Measurements from ENCODE around the gene PAIP2B.

PAIP2B gene

GRCh38 chr2:71253476-71253875, 26.6 kb upstream of the PAIP2B start:
- H3K27ac ChIP-seq (ENCODE audit: extremely low read depth, low read depth, low read length) = no peak overlapping the region
- H3K4me3 ChIP-seq (ENCODE audit: low read depth, low read length) = no peak overlapping the region
- H3K9me3 ChIP-seq (ENCODE audit: control insufficient read depth, insufficient read depth, low read depth, low read length) = no peaks in the 10 kb centered on the region
- CTCF ChIA-PET = interaction anchor here (0.9 kb wide), 1 partner anchor 22 kb away, joined by 3 read pairs; no protein-coding TSS in a partner anchor
- no peaks in the 10 kb centered on the region for H3K36me3 ChIP-seq (ENCODE audit: control insufficient read depth in 2 of 2, insufficient read depth in 1 of 2, low read length in 2 of 2)
- POLR2A ChIA-PET = no interaction called here
- TF ChIP-seq, protein P1, sequence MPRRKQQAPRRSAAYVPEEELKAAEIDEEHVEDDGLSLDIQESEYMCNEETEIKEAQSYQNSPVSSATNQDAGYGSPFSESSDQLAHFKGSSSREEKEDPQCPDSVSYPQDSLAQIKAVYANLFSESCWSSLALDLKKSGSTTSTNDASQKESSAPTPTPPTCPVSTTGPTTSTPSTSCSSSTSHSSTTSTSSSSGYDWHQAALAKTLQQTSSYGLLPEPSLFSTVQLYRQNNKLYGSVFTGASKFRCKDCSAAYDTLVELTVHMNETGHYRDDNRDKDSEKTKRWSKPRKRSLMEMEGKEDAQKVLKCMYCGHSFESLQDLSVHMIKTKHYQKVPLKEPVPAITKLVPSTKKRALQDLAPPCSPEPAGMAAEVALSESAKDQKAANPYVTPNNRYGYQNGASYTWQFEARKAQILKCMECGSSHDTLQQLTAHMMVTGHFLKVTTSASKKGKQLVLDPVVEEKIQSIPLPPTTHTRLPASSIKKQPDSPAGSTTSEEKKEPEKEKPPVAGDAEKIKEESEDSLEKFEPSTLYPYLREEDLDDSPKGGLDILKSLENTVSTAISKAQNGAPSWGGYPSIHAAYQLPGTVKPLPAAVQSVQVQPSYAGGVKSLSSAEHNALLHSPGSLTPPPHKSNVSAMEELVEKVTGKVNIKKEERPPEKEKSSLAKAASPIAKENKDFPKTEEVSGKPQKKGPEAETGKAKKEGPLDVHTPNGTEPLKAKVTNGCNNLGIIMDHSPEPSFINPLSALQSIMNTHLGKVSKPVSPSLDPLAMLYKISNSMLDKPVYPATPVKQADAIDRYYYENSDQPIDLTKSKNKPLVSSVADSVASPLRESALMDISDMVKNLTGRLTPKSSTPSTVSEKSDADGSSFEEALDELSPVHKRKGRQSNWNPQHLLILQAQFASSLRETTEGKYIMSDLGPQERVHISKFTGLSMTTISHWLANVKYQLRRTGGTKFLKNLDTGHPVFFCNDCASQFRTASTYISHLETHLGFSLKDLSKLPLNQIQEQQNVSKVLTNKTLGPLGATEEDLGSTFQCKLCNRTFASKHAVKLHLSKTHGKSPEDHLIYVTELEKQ (tag by site-specific recombination; IDR thresholded peaks at IDR 0.05; ENCODE audit: borderline replicate concordance) = no peak
- TF ChIP-seq ZNF37A (tag by site-specific recombination; IDR thresholded peaks at IDR 0.05) = no peak
- TF ChIP-seq ZNF701 (tag by site-specific recombination; IDR thresholded peaks at IDR 0.05) = no peak
- TF ChIP-seq ZNF548 (tag by site-specific recombination; IDR thresholded peaks at IDR 0.05) = no peak
- no peak for TF ChIP-seq ZNF670 (tag by site-specific recombination; IDR thresholded peaks at IDR 0.05; ENCODE audit: low read depth)
- H3K4me1 ChIP-seq (ENCODE audit: control insufficient read depth, insufficient read depth, low read length) = no peaks in the 10 kb centered on the region

- H3K27ac ChIP-seq (ENCODE audit: extremely low read depth, low read depth, low read length) = no peak overlapping the region
- TF ChIP-seq ZNF510 (tag by site-specific recombination; IDR thresholded peaks at IDR 0.05; ENCODE audit: insufficient replicate concordance) (no peak), GLI2 (tag by site-specific recombination; IDR thresholded peaks at IDR 0.05; ENCODE audit: borderline replicate concordance, low read depth) (no peak), ZIC2 (tag by site-specific recombination; IDR thresholded peaks at IDR 0.05) (no peak), ZNF433 (tag by site-specific recombination; IDR thresholded peaks at IDR 0.05; ENCODE audit: low read depth) (no peak), ZNF629 (tag by site-specific recombination; IDR thresholded peaks at IDR 0.05) (no peak), ZNF423 (tag by site-specific recombination; IDR thresholded peaks at IDR 0.05) (no peak), ZNF19 (tag by site-specific recombination; IDR thresholded peaks at IDR 0.05; ENCODE audit: low read depth) (no peak), ZNF555 (tag by site-specific recombination; conservative IDR thresholded peaks at IDR 0.05) (no peak), TRIM28 (IDR thresholded peaks at IDR 0.05; ENCODE audit: borderline replicate concordance, low read length) (no peak), ZNF155 (tag by site-specific recombination; IDR thresholded peaks at IDR 0.05) (no peak), ZNF621 (tag by site-specific recombination; IDR thresholded peaks at IDR 0.05) (no peak), HOXA7 (CRISPR knock-in tag; IDR thresholded peaks at IDR 0.05; ENCODE audit: borderline replicate concordance) (no peak)
- no peaks in the 10 kb centered on the region for H3K4me1 ChIP-seq (ENCODE audit: control insufficient read depth, insufficient read depth, low read length)
- H3K9me3 ChIP-seq (ENCODE audit: control insufficient read depth, insufficient read depth, low read depth, low read length) = no peaks in the 10 kb centered on the region
- CTCF ChIA-PET = interaction anchor here (0.9 kb wide), 1 partner anchor 22 kb away, joined by 3 read pairs; no protein-coding TSS in a partner anchor
- POLR2A ChIA-PET = no interaction called here
- no peak overlapping the region for H3K4me3 ChIP-seq (ENCODE audit: low read depth, low read length)
- no peaks in the 10 kb centered on the region for H3K36me3 ChIP-seq (ENCODE audit: control insufficient read depth in 2 of 2, insufficient read depth in 1 of 2, low read length in 2 of 2)
Measured at GRCh38 chr2:71252862-71253261, 26.0 kb upstream of the PAIP2B start.

DNA sequence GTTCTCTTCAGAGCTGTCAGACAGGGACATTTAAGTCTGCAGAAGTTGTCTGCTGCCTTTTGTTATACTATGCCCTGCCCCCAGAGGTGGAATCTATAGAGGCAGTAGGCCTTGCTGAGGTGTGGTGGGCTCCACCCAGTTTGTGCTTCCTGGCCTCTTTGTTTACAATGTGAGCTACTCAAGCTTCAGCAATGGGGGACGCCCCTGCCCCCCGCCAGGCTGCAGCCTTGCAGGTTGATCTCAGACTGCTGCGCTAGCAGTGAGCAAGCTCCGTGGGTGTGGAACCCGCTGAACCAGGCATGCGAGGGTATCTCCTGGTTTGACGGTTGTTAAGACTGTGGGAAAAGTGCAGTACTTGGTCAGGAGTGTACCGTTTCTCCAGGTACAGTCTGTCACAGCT, 24.0 kb upstream of the PAIP2B start:
- Histone ChIP-seq H3K9me3 (ENCODE audit: control insufficient read depth, insufficient read depth, low read depth, low read length) (no peaks in the 10 kb centered on the region), H3K27ac (ENCODE audit: extremely low read depth, low read depth, low read length) (no peak overlapping the region), H3K4me1 (ENCODE audit: control insufficient read depth, insufficient read depth, low read length) (no peaks in the 10 kb centered on the region), H3K4me3 (ENCODE audit: low read depth, low read length) (no peak overlapping the region), H3K36me3 (ENCODE audit: control insufficient read depth in 2 of 2, insufficient read depth in 1 of 2, low read length in 2 of 2) (no peaks in the 10 kb centered on the region)
- TF ChIP-seq ZNF335 (tag by site-specific recombination; conservative IDR thresholded peaks at IDR 0.05) (no peak), ZNF830 (tag by site-specific recombination; IDR thresholded peaks at IDR 0.05; ENCODE audit: low read depth) (no peak), ZNF704 (tag by site-specific recombination; IDR thresholded peaks at IDR 0.05) (no peak), ZNF366 (tag by site-specific recombination; conservative IDR thresholded peaks at IDR 0.05) (no peak), ZFHX2 (tag by site-specific recombination; conservative IDR thresholded peaks at IDR 0.05) (no peak), ZNF473 (tag by site-specific recombination; IDR thresholded peaks at IDR 0.05) (no peak), ZNF658 (tag by site-specific recombination; IDR thresholded peaks at IDR 0.05) (no peak), WT1 (tag by site-specific recombination; IDR thresholded peaks at IDR 0.05) (no peak), IKZF3 (tag by site-specific recombination; IDR thresholded peaks at IDR 0.05) (no peak), ZNF654 (tag by site-specific recombination; IDR thresholded peaks at IDR 0.05; ENCODE audit: low read depth) (no peak), ZNF449 (tag by site-specific recombination; IDR thresholded peaks at IDR 0.05) (no peak)
- CTCF ChIA-PET = interaction anchor here (0.6 kb wide), 2 partner anchors 74 to 754 kb away, joined by 3 read pairs; no protein-coding TSS in a partner anchor
- POLR2A ChIA-PET = no interaction called here

Measured in HEK293 (cell line).